Ascending aorta (tissue), 2 donors: Measurements from ENCODE around the gene USP6NL. TPM values are rescaled to one million over a fixed set of nuclear protein-coding genes. Genes with fewer than 3 reads are reported as not detected.
"Not testable (repeated sequence)": the region's sequence is repeated elsewhere in the genome, so short reads cannot be mapped to it uniquely, and the experiment has no call there.

Source experiments
- DNase-seq, 2 donors: peaks; one replicate each; pipeline ENCODE4 v3.0.0-alpha.2; 2019; ENCODE audit warnings: low spot score in 2 of 2
- H3K27ac ChIP-seq, 2 donors: fragments of 200-600 bp; sonication (generic); one replicate each; pipeline ENCODE4 v1.5.1; 2016 to 2017; ENCODE audit warnings: mild to moderate bottlenecking in 1 of 2
- H3K27me3 ChIP-seq: fragments of 200-600 bp; sonication (generic); one replicate; pipeline ENCODE4 v1.5.1; 2017
- H3K36me3 ChIP-seq, 2 donors: fragments of 200-600 bp; sonication (generic); one replicate each; pipeline ENCODE4 v1.5.1; 2016
- H3K4me1 ChIP-seq, 2 donors: fragments of 200-600 bp; sonication (generic); one replicate each; pipeline ENCODE4 v1.5.1; 2016 to 2017; ENCODE audit warnings: mild to moderate bottlenecking in 1 of 2
- H3K4me3 ChIP-seq, 2 donors: fragments of 200-600 bp; sonication (generic); one replicate each; pipeline ENCODE4 v1.5.1; 2016 to 2017; ENCODE audit warnings: mild to moderate bottlenecking in 1 of 2
- H3K9me3 ChIP-seq, 2 donors: fragments of 200-600 bp; sonication (generic); one replicate each; pipeline ENCODE4 v1.5.1; 2016
- intact Hi-C: fragments of 100-400 bp; cut with DNase I; formaldehyde crosslinking; loops from one replicate; pipeline ENCODE4 v1.15.1; 2023
- total RNA-seq: library from RNA; depleted of rRNA; stranded (reverse); fragments of >200 nt; gene quantifications from one replicate; pipeline ENCODE4 v1.1.0, GENCODE V29; 2016
- TF ChIP-seq, protein P1 (sequence below), 3 experiments: fragments of 200-600 bp in 2 of 3; fragments of 450-650 bp in 1 of 3; sonication (generic) in 2 of 3; IDR thresholded peaks; one replicate each; pipeline ENCODE4 v1.5.1; 2016 to 2019; ENCODE audit warnings: antibody characterized with exemption in 3 of 3, mild to moderate bottlenecking in 1 of 3, moderate library complexity in 1 of 3

Gene USP6NL
- total RNA-seq, 1 donor from 2014 or later = 20.5 TPM

- TF ChIP-seq, protein P1, sequence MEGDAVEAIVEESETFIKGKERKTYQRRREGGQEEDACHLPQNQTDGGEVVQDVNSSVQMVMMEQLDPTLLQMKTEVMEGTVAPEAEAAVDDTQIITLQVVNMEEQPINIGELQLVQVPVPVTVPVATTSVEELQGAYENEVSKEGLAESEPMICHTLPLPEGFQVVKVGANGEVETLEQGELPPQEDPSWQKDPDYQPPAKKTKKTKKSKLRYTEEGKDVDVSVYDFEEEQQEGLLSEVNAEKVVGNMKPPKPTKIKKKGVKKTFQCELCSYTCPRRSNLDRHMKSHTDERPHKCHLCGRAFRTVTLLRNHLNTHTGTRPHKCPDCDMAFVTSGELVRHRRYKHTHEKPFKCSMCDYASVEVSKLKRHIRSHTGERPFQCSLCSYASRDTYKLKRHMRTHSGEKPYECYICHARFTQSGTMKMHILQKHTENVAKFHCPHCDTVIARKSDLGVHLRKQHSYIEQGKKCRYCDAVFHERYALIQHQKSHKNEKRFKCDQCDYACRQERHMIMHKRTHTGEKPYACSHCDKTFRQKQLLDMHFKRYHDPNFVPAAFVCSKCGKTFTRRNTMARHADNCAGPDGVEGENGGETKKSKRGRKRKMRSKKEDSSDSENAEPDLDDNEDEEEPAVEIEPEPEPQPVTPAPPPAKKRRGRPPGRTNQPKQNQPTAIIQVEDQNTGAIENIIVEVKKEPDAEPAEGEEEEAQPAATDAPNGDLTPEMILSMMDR (IDR thresholded peaks at IDR 0.05) = no peak
- Histone ChIP-seq H3K36me3 (no peaks in the 10 kb centered on the region), H3K4me3 (no peak overlapping the region), H3K27me3 (no peaks in the 10 kb centered on the region), H3K27ac (no peak overlapping the region), H3K9me3 (no peaks in the 10 kb centered on the region), H3K4me1 (no peaks in the 10 kb centered on the region)
- DNase-seq = no peak
- intact Hi-C loops = no loop called here
Measured at GRCh38 chr10:11440250-11441150, 170.9 kb downstream of the USP6NL start.

- H3K27me3 ChIP-seq = no peaks in the 10 kb centered on the region
- no peaks in the 10 kb centered on the region for H3K36me3 ChIP-seq
- TF ChIP-seq, protein P1 (IDR thresholded peaks at IDR 0.05) = no peak
- no peak overlapping the region for H3K4me3 ChIP-seq
- intact Hi-C loops = no loop called here
- no peak overlapping the region for H3K27ac ChIP-seq
- no peaks in the 10 kb centered on the region for H3K9me3 ChIP-seq
- no peaks in the 10 kb centered on the region for H3K4me1 ChIP-seq
- no peak for DNase-seq
Measured at GRCh38 chr10:11439523-11440053, 171.9 kb downstream of the USP6NL start.

DNA sequence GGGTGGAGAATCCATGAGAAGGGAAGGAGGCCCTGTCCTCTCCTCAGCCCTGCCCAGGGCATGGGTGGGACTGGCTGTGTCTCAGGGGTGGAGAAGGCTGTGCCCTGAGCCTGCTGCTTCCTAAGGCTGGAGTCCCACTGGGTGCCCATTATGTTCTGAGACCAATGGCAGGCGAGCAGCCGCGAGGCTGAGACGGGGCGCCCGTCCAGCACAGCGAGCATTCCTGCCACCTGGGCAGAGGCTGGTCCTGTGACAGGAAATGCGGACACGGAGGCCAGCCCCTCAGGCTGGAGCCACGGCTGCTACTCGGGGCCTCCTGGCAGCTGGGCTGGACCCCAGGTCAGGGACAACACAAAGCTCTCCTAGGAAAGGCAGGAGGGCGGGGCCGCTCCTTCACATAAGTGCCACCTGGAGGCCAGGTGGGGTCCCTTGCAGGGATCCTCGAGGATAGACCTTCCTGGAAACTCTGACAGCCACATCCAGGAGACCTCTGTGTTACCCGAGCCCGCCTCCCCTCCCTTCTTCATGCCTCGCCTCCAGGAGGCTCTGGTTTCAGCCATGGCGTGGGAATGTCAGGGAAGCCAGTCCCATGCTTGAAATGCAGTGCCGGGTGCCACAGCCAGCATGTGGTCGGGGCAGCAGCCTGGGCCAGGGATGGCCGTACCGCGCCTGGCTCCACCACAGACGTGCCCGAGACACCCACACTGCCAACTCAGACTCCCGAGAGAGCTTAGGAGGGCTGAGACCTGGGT is 173.9 kb downstream of the USP6NL start:
- Histone ChIP-seq H3K27ac (no peak overlapping the region), H3K36me3 (no peaks in the 10 kb centered on the region), H3K4me3 (no peak overlapping the region), H3K9me3 (no peaks in the 10 kb centered on the region), H3K27me3 (no peaks in the 10 kb centered on the region), H3K4me1 (no peaks in the 10 kb centered on the region)
- intact Hi-C loops = no loop called here
- TF ChIP-seq, protein P1 (IDR thresholded peaks at IDR 0.05) = no peak
- no peak for DNase-seq

GRCh38 chr10:11436445-11436844 is 175.0 kb downstream of the USP6NL start:
- DNase-seq, H3K4me1 ChIP-seq, intact Hi-C loops, H3K36me3 ChIP-seq, H3K27me3 ChIP-seq, H3K9me3 ChIP-seq, H3K27ac ChIP-seq, H3K4me3 ChIP-seq: not testable (repeated sequence)

GRCh38 chr10:11435581-11435981 is 175.9 kb downstream of the USP6NL start:
- TF ChIP-seq, protein P1 (IDR thresholded peaks at IDR 0.05) = no peak
- Histone ChIP-seq H3K4me3 (no peak overlapping the region), H3K27me3 (no peaks in the 10 kb centered on the region), H3K9me3 (no peaks in the 10 kb centered on the region), H3K4me1 (no peaks in the 10 kb centered on the region), H3K36me3 (no peaks in the 10 kb centered on the region), H3K27ac (no peak overlapping the region)
- intact Hi-C loops = no loop called here
- DNase-seq = no peak

DNA sequence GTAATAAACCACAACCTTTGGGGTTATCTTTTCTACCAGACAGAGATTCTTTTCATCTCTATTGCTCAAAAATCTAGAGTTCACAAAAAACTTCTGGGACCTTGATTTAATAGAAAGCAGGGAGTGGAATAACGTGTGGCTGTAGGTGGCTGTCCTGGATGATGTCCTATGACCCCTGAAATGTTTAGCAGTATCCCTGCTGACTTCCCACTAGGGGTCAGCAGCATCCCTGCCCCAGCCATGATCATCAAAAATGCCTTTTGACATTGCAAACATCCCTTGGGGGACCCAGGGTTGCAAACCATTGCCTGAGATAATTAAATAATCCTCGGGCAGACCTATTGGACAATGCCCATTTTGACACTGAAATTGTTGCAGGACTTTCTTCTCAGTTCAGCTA is 177.1 kb downstream of the USP6NL start:
- no peak overlapping the region for H3K27ac ChIP-seq
- TF ChIP-seq, protein P1 (IDR thresholded peaks at IDR 0.05) = no peak
- intact Hi-C loops = no loop called here
- H3K4me1 ChIP-seq = no peaks in the 10 kb centered on the region
- no peak for DNase-seq
- H3K36me3 ChIP-seq = no peaks in the 10 kb centered on the region
- H3K9me3 ChIP-seq = no peaks in the 10 kb centered on the region
- no peaks in the 10 kb centered on the region for H3K27me3 ChIP-seq
- no peak overlapping the region for H3K4me3 ChIP-seq
